HepG2 (cell line): ENCODE data around the gene CYP4F2. TPM values are rescaled to one million over a fixed set of nuclear protein-coding genes. Genes with fewer than 3 reads are reported as not detected.

Experiments used
- ATAC-seq: fragments of 200-7000 bp; cut with Tn5 transposase; 3 replicates; pipeline ENCODE4 v1.9.1; 2020; ENCODE audit warnings: mild to moderate bottlenecking, moderate library complexity
- BruUV-seq: library from RNA; stranded (reverse); fragments of 400-500 nt; replicated peaks from 2 replicates; lab custom pipeline; 2021; lab: Mats Ljungman, UMichigan
- CTCF ChIA-PET: fragments of 300-600 bp; formaldehyde crosslinking; extraction: SDS; loops from one replicate; lab custom pipeline; 2021; ENCODE audit warnings: low total read pairs, inconsistent platforms, low intra/inter-chr PET ratio; lab: Yijun Ruan, JAX
- POLR2A ChIA-PET: fragments of 350-600 bp; sonication (Branson Sonifier 250); formaldehyde crosslinking; loops from one replicate; lab custom pipeline; 2020; ENCODE audit warnings: antibody characterized with exemption, inconsistent platforms; lab: Yijun Ruan, JAX
- DNase-seq: peaks from one replicate; pipeline ENCODE4 v3.0.0-alpha.2; 2015; ENCODE audit warnings: low spot score
- FAIRE-seq: peaks from 3 replicates; lab custom pipeline; 2011; peaks lifted over from hg19 to GRCh38; lab: Jason Lieb, UNC
- H2AFZ ChIP-seq: one replicate; pipeline ENCODE4 v1.6.1; 2011; ENCODE audit warnings: low read length, inconsistent platforms
- H3K27ac ChIP-seq: fragments of 300-600 bp; 3 replicates; pipeline ENCODE4 v1.8.0; 2011; ENCODE audit warnings: mixed run types, mild to moderate bottlenecking, mixed read lengths, low read length, inconsistent platforms; ENCODE audit not compliant: insufficient read depth; ENCODE audit errors: extremely low read length
- H3K27me3 ChIP-seq, 2 experiments: fragments of 200-600 bp in 1 of 2; 2 replicates in 1 of 2; 3 replicates in 1 of 2; pipeline versions ENCODE4 v1.6.0 to v1.8.0; 2011; ENCODE audit warnings: low read length in 2 of 2, mild to moderate bottlenecking in 2 of 2, moderate library complexity in 2 of 2, inconsistent platforms in 1 of 2; ENCODE audit not compliant: insufficient read depth in 2 of 2, control insufficient read depth in 1 of 2
- H3K36me3 ChIP-seq, 2 experiments: fragments of 200-600 bp in 1 of 2; replicated peaks in 1 of 2; 2 replicates in 1 of 2; 3 replicates in 1 of 2; pipeline versions ENCODE4 v1.5.1 to v1.8.0; 2011; ENCODE audit warnings: low read length in 2 of 2, inconsistent platforms in 1 of 2; ENCODE audit not compliant: insufficient read depth in 2 of 2, control insufficient read depth in 1 of 2
- H3K4me1 ChIP-seq: 2 replicates; pipeline ENCODE4 v1.5.1; 2012; ENCODE audit warnings: low read length, inconsistent platforms; ENCODE audit not compliant: insufficient read depth
- H3K4me2 ChIP-seq: 2 replicates; pipeline ENCODE4 v1.6.0; 2011; ENCODE audit warnings: low read depth, low read length, inconsistent platforms
- H3K4me3 ChIP-seq, 3 experiments: fragments of 200-600 bp in 1 of 3; sonication (generic), shearing (Covaris generic) in 1 of 3; replicated peaks in 1 of 3; 2 replicates each; pipeline ENCODE4 v1.5.1; 2011 to 2016; ENCODE audit warnings: low read length in 3 of 3, inconsistent platforms in 2 of 3, low read depth in 2 of 3, mild to moderate bottlenecking in 2 of 3, control low read depth in 1 of 3, mixed read lengths in 1 of 3; ENCODE audit not compliant: insufficient read depth in 1 of 3
- H3K79me2 ChIP-seq: one replicate; pipeline ENCODE4 v1.6.1; 2011; ENCODE audit warnings: low read length, inconsistent platforms; ENCODE audit not compliant: insufficient read depth
- H3K9ac ChIP-seq: 2 replicates; pipeline ENCODE4 v1.6.0; 2011; ENCODE audit warnings: mild to moderate bottlenecking, low read depth, low read length, inconsistent platforms; ENCODE audit not compliant: insufficient read depth
- H3K9me3 ChIP-seq: 2 replicates; pipeline ENCODE4 v1.5.1; 2012; ENCODE audit warnings: mild to moderate bottlenecking, low read length
- H4K20me1 ChIP-seq: 2 replicates; pipeline ENCODE4 v1.6.0; 2011; ENCODE audit warnings: inconsistent platforms, mild to moderate bottlenecking, low read length, moderate library complexity; ENCODE audit not compliant: insufficient read depth
- POLR2A ChIP-seq, 2 experiments: IDR thresholded peaks; 2 replicates each; pipeline ENCODE4 v1.6.1; 2011; ENCODE audit warnings: low read depth in 2 of 2, low read length in 2 of 2, mild to moderate bottlenecking in 1 of 2, moderate library complexity in 1 of 2; ENCODE audit not compliant: insufficient read depth in 1 of 2
- RBM39 ChIP-seq: fragments of 200-400 bp; formaldehyde crosslinking; IDR thresholded peaks from one replicate; pipeline ENCODE4 v1.6.1; 2018; ENCODE audit warnings: antibody characterized with exemption, mild to moderate bottlenecking, low read depth, low read length; ENCODE audit not compliant: poor library complexity, severe bottlenecking
- SAP130 ChIP-seq: IDR thresholded peaks from 2 replicates; pipeline ENCODE4 v1.6.1; 2016; ENCODE audit warnings: low read depth
- SP1 ChIP-seq, 2 experiments: fragments of 450-650 bp in 1 of 2; sonication (generic) in 1 of 2; formaldehyde crosslinking in 1 of 2; IDR thresholded peaks; 2 replicates each; pipeline versions ENCODE4 v1.4.0 to v1.6.1; 2016 to 2020; ENCODE audit warnings: missing genetic modification reagents in 1 of 2
- ZFP41 ChIP-seq: sonication (generic); formaldehyde crosslinking; IDR thresholded peaks from 2 replicates; pipeline ENCODE4 v1.4.0; 2020; ENCODE audit warnings: mild to moderate bottlenecking, missing genetic modification reagents, borderline replicate concordance
- ZNF12 ChIP-seq: sonication (generic); formaldehyde crosslinking; IDR thresholded peaks from 2 replicates; pipeline ENCODE4 v1.5.0; 2020; ENCODE audit warnings: missing genetic modification reagents
- ZNF207 ChIP-seq: fragments of 450-650 bp; IDR thresholded peaks from 2 replicates; pipeline ENCODE4 v1.6.1; 2016; ENCODE audit warnings: antibody characterized with exemption, borderline replicate concordance
- WGBS: methylation state at CpG from one replicate; pipeline ENCODE4 v1.1.6; 2017; ENCODE audit warnings: low lambda C conversion rate; 5-methylcytosine and 5-hydroxymethylcytosine counted together
- in situ Hi-C: cut with HindIII; loops from 2 replicates; pipeline ENCODE4 v1.10.0; 2017; ENCODE audit warnings: low pct_unique_long_range_greater_than_20kb; ENCODE audit not compliant: extremely low pct_ligation_motif_present
- intact Hi-C: fragments of 100-400 bp; cut with micrococcal nuclease; formaldehyde crosslinking; loops from one replicate; pipeline ENCODE4 v1.10.0; 2022; ENCODE audit not compliant: unreplicated experiment
- polyA plus RNA-seq, 8 experiments: library from polyadenylated mRNA; depleted of rRNA in 3 of 8; stranded (reverse) in 7 of 8; unstranded in 1 of 8; fragments of >200 nt; fragmentation: Illumina TruSeq in 4 of 8; extraction: Trizol in 4 of 8; gene quantifications; 2 replicates each; pipeline versions ENCODE4 v1.2.1 to v1.2.3, GENCODE V29; 2011 to 2016; ENCODE audit warnings: low read depth in 4 of 8, missing spikeins in 1 of 8, mixed read lengths in 1 of 8; ENCODE audit not compliant: insufficient read depth in 1 of 8
- total RNA-seq, 5 experiments: library from RNA; depleted of rRNA; stranded (reverse); fragments of >200 nt; fragmentation: Illumina TruSeq; extraction: Trizol; gene quantifications; 2 replicates each; pipeline ENCODE4 v1.2.3, GENCODE V29; 2016; ENCODE audit warnings: low read depth in 1 of 5
- TF ChIP-seq, protein P1 (sequence below), 2 experiments: sonication (generic) in 1 of 2; formaldehyde crosslinking in 1 of 2; IDR thresholded peaks; 2 replicates each; pipeline versions ENCODE4 v1.4.0 to v1.6.1; 2018 to 2020; ENCODE audit warnings: missing genetic modification reagents in 2 of 2, borderline replicate concordance in 1 of 2, low read depth in 1 of 2, mild to moderate bottlenecking in 1 of 2, missing biosample characterization in 1 of 2
- TF ChIP-seq, protein P2 (sequence below): sonication (generic); formaldehyde crosslinking; IDR thresholded peaks from 2 replicates; pipeline ENCODE4 v1.4.0; 2020; ENCODE audit warnings: missing genetic modification reagents, borderline replicate concordance
- TF ChIP-seq, protein P3 (sequence below): sonication (generic); formaldehyde crosslinking; IDR thresholded peaks from 2 replicates; pipeline ENCODE4 v1.9.0; 2021; ENCODE audit warnings: missing genetic modification reagents, borderline replicate concordance
- TF ChIP-seq, protein P4 (sequence below): sonication (generic); formaldehyde crosslinking; IDR thresholded peaks from 2 replicates; pipeline ENCODE4 v1.8.0; 2023; ENCODE audit warnings: mild to moderate bottlenecking, missing genetic modification reagents
- TF ChIP-seq, protein P5 (sequence below): IDR thresholded peaks from 2 replicates; pipeline ENCODE4 v1.6.1; 2016; ENCODE audit warnings: missing genetic modification reagents, missing compliant biosample characterization

CYP4F2 gene
- total and polyA plus RNA-seq, 2 of the 13 experiments (the other 11 are each of a cell fraction or from before 2014, with no cell fraction given): 3.7 to 3.9 TPM

DNA sequence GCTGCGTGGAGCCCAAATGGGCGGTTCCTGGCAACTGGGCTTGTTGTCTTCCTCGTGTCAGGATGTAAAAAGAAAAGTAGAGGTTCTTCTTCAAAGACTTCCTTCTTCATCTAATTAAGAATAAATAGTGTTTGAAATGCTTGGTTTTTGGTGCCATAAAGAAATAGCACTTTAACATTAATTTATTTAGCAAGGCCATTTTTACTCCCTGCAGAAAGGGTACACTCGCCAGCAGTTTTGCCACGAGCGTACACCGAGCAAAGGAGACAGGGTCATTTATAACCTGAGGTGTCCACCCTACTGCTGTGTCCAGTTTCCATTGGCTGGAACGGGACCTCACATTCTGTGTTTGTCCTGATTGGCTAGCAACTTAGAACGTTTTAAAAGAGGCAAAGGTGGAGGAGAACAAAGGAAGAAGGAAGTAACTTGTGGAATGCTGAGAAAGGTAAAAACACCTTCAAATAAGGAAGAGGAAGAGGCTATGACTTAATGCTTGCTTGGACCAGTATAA is 60.6 kb downstream of the CYP4F2 start:
- peak; percentile 48 for DNase-seq
- H3K79me2 ChIP-seq: no peaks in the 10 kb centered on the region
- no peak overlapping the region for H2AFZ ChIP-seq
- H3K27me3 ChIP-seq: peaks cover 0 to 2% of the 10 kb centered on the region in 2 experiments; a peak in 1 of 5 replicates
- H3K27ac ChIP-seq: peak overlapping the region; percentile 85
- peaks cover 8% of the 10 kb centered on the region for H3K4me1 ChIP-seq
- BruUV-seq: TSS peak; percentile 84
- ATAC-seq: peak; percentile 49
- H4K20me1 ChIP-seq: no peaks in the 10 kb centered on the region
- intact Hi-C loops: no loop called here
- H3K4me2 ChIP-seq: peak overlapping the region; percentile 68
- ChIA-PET CTCF (no interaction called here), POLR2A (interaction anchor here (0.9 to 1.3 kb wide), 9 partner anchors 9 to 363 kb away, joined by 3 to 7 read pairs (median 4); partner anchors contain the start of genes CYP4F11, CYP4F12, CYP4F3 and FAM32A)
- H3K4me3 ChIP-seq: peak overlapping the region; percentile 61 to 83 (median 78)
- in situ Hi-C loops: no loop called here
- H3K36me3 ChIP-seq: no peaks in the 10 kb centered on the region
- H3K9me3 ChIP-seq: no peaks in the 10 kb centered on the region
- FAIRE-seq: no peak
- 5% methylated on average over 9 of the region's 9 CpGs for WGBS
- peak overlapping the region; percentile 81 for H3K9ac ChIP-seq
- TF ChIP-seq RBM39 (no peak), ZNF12 (CRISPR knock-in tag) (peak; percentile 8; the same call in 1 of the 2 replicates), SAP130 (CRISPR knock-in tag) (peak; percentile 73), POLR2A (IDR thresholded peaks at IDR 0.05; ENCODE audit: insufficient read depth in 1 of 2, low read depth in 2 of 2, low read length in 2 of 2) (peak in 1 of 2 experiments; percentile 32; a peak in 2 of 4 replicates), ZFP41 (CRISPR knock-in tag) (no peak), ZNF207 (no peak), SP1 (IDR thresholded peaks at IDR 0.05) (no peak), SP1 (CRISPR knock-in tag; IDR thresholded peaks at IDR 0.05) (peak; percentile 4; the same call in 1 of the 2 replicates)
- TF ChIP-seq, protein P1, sequence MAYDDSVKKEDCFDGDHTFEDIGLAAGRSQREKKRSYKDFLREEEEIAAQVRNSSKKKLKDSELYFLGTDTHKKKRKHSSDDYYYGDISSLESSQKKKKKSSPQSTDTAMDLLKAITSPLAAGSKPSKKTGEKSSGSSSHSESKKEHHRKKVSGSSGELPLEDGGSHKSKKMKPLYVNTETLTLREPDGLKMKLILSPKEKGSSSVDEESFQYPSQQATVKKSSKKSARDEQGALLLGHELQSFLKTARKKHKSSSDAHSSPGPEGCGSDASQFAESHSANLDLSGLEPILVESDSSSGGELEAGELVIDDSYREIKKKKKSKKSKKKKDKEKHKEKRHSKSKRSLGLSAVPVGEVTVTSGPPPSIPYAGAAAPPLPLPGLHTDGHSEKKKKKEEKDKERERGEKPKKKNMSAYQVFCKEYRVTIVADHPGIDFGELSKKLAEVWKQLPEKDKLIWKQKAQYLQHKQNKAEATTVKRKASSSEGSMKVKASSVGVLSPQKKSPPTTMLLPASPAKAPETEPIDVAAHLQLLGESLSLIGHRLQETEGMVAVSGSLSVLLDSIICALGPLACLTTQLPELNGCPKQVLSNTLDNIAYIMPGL (CRISPR knock-in tag; IDR thresholded peaks at IDR 0.05; ENCODE audit: borderline replicate concordance in 1 of 2, low read depth in 1 of 2): peak in 1 of 2 experiments; percentile 5; a peak in 1 of 4 replicates
- TF ChIP-seq, protein P2, sequence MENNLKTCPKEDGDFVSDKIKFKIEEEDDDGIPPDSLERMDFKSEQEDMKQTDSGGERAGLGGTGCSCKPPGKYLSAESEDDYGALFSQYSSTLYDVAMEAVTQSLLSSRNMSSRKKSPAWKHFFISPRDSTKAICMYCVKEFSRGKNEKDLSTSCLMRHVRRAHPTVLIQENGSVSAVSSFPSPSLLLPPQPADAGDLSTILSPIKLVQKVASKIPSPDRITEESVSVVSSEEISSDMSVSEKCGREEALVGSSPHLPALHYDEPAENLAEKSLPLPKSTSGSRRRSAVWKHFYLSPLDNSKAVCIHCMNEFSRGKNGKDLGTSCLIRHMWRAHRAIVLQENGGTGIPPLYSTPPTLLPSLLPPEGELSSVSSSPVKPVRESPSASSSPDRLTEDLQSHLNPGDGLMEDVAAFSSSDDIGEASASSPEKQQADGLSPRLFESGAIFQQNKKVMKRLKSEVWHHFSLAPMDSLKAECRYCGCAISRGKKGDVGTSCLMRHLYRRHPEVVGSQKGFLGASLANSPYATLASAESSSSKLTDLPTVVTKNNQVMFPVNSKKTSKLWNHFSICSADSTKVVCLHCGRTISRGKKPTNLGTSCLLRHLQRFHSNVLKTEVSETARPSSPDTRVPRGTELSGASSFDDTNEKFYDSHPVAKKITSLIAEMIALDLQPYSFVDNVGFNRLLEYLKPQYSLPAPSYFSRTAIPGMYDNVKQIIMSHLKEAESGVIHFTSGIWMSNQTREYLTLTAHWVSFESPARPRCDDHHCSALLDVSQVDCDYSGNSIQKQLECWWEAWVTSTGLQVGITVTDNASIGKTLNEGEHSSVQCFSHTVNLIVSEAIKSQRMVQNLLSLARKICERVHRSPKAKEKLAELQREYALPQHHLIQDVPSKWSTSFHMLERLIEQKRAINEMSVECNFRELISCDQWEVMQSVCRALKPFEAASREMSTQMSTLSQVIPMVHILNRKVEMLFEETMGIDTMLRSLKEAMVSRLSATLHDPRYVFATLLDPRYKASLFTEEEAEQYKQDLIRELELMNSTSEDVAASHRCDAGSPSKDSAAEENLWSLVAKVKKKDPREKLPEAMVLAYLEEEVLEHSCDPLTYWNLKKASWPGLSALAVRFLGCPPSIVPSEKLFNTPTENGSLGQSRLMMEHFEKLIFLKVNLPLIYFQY (CRISPR knock-in tag): peak; percentile 63; the same call in 1 of the 2 replicates
- TF ChIP-seq, protein P3, sequence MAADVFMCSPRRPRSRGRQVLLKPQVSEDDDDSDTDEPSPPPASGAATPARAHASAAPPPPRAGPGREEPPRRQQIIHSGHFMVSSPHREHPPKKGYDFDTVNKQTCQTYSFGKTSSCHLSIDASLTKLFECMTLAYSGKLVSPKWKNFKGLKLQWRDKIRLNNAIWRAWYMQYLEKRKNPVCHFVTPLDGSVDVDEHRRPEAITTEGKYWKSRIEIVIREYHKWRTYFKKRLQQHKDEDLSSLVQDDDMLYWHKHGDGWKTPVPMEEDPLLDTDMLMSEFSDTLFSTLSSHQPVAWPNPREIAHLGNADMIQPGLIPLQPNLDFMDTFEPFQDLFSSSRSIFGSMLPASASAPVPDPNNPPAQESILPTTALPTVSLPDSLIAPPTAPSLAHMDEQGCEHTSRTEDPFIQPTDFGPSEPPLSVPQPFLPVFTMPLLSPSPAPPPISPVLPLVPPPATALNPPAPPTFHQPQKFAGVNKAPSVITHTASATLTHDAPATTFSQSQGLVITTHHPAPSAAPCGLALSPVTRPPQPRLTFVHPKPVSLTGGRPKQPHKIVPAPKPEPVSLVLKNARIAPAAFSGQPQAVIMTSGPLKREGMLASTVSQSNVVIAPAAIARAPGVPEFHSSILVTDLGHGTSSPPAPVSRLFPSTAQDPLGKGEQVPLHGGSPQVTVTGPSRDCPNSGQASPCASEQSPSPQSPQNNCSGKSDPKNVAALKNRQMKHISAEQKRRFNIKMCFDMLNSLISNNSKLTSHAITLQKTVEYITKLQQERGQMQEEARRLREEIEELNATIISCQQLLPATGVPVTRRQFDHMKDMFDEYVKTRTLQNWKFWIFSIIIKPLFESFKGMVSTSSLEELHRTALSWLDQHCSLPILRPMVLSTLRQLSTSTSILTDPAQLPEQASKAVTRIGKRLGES (CRISPR knock-in tag): no peak
- TF ChIP-seq, protein P4, sequence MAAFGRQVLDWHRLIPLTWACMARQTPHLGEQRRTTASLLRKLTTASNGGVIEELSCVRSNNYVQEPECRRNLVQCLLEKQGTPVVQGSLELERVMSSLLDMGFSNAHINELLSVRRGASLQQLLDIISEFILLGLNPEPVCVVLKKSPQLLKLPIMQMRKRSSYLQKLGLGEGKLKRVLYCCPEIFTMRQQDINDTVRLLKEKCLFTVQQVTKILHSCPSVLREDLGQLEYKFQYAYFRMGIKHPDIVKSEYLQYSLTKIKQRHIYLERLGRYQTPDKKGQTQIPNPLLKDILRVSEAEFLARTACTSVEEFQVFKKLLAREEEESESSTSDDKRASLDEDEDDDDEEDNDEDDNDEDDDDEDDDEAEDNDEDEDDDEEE: peak; percentile 17; the same call in 1 of the 2 replicates
- TF ChIP-seq, protein P5, sequence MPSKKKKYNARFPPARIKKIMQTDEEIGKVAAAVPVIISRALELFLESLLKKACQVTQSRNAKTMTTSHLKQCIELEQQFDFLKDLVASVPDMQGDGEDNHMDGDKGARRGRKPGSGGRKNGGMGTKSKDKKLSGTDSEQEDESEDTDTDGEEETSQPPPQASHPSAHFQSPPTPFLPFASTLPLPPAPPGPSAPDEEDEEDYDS (CRISPR knock-in tag): peak; percentile 47
